Muscle of arm (tissue), 12 donors: ENCODE data around the gene ENPP3. TPM values are rescaled to one million over a fixed set of nuclear protein-coding genes. Genes with fewer than 3 reads are reported as not detected.

Experiments
- DNase-seq: peaks from one replicate; pipeline ENCODE4 v3.0.0-alpha.2; 2013
- polyA plus RNA-seq, 12 donors: library from polyadenylated mRNA; unstranded; fragments of 120-200 nt; gene quantifications; one replicate each; pipeline ENCODE4 v1.2.1, GENCODE V29; 2013; ENCODE audit not compliant: insufficient read length in 12 of 12

The ENPP3 gene
- polyA plus RNA-seq, 12 donors, result 0.15 to 0.94 (median 0.42) TPM; not detected in 2

DNA sequence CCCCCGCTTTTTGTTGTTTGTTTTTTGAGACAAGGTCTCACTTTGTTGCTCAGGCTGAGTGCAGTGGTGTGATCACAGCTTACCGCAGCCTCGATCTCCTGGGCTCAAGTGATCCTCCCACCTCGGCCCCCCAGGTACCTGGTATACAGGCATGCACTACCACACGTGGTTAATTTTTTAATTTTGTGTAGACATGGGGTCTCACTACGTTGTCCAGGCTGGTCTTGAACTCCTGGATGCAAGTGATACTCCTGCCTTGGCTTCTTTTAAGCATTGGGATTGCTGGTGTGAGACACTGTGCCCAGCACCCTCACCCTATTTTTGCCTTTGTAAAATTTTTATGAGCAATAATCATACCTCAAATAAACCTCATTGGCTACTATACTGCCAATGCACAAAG, 5.5 kb downstream of the ENPP3 start:
- no peak for DNase-seq

DNA sequence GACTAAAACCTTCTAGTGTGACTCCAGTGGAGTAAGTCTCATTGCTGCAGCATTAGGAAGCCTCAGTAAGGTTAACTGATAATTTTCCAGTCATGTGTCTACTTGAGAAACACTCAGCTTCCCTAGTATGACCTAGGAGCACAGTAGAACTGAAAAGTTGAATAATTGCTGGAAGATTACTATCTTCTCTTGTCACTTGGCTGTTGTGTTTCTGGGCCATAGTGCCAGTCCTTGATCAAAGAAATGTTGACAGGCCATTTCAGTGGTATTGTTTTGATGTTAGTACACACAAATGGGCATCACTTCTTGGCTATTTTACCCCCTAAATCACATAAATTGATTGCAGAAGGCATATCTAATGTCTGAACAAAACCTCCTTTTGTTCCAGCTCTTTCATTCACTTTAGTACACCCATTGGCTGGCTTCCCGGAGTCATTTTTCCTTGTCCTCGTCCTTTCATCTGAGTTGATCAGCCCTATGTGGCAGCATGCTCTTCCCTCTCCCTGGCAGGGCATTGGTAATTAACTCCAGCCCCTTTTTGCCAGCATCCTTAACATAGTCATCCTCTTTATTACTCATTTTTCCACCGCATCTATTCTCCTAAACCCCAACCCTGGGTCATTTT, 6.0 kb downstream of the ENPP3 start:
- DNase-seq, result no peak

GRCh38 chr6:131643855-131644460, 6.9 kb downstream of the ENPP3 start:
- no peak for DNase-seq

DNA sequence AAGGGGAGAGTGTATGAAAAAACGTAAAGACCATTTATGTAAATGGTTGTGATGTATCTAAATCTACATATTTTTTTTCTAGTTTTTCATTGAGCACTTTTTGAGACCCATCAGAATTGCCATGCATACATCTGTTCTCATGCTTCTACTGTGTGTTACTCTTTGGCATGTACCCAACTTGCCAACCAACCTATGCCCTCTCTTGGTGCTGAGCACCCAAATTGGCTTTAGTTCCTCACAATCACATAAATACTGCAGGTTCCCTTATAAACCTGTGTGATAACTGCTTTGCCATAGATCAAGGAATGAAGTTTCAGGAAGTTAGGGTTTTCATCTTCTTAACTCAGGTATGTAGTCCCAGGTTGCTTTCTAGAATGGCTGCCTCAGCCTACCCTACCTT, 7.8 kb downstream of the ENPP3 start:
- no peak for DNase-seq

DNA sequence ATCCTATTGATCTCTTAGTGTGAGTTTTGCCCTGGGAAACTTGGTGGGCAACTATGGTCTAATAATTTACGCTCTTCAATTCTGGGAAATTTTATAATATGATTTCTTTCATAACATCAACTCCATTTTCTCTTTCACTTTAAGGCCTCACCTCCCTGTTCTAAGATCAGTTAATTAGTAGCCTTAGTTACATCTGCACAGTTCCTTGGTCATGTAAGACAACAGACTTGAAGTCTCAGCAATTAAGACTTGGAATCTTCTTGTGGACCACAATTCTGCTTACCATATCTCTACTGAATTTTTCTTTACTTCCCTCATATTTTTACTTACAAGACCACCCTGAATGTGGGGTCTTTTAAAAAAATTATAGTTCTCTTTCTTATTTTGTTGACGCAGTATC, 8.7 kb downstream of the ENPP3 start:
- no peak for DNase-seq

DNA sequence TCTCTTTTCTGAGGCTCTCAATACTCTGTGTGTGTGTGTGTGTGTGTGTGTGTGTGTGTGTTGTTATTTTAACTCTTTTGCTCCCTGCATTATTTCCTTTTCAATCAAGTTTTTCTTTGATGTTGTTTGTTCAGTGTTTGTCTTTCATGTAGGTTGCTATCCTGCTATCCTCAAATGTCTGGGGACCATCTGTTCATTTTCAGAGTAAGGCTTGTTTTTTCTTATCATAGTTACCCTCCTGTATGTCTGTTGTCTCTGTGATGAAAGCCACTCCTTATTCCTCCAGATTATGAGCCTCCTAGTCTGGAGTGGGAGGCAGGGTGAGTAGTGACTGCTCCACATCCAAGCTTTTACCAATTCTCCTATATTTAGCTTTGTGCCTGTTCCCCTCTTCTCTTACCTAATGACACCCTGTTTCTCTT, 9.2 kb downstream of the ENPP3 start:
- DNase-seq, result no peak

GRCh38 chr6:131651782-131652181, 14.7 kb downstream of the ENPP3 start:
- DNase-seq, result no peak

DNA sequence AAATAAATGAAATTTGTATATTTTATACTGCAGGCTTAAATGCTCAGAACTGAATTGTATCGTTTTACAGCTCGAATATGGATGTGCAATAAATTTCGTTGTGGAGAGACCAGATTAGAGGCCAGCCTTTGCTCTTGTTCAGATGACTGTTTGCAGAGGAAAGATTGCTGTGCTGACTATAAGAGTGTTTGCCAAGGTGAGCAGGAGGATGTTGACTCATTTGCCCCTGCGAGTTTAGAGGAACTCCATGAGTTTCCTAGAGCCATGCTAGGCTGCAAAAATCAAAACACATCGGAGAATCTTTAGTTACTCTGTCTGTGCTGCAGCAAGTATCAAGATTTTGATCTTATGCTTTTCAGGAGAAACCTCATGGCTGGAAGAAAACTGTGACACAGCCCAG, 15.4 kb downstream of the ENPP3 start:
- DNase-seq, result no peak

- DNase-seq, result no peak
Observed at GRCh38 chr6:131654326-131654725, 17.2 kb downstream of the ENPP3 start.

DNA sequence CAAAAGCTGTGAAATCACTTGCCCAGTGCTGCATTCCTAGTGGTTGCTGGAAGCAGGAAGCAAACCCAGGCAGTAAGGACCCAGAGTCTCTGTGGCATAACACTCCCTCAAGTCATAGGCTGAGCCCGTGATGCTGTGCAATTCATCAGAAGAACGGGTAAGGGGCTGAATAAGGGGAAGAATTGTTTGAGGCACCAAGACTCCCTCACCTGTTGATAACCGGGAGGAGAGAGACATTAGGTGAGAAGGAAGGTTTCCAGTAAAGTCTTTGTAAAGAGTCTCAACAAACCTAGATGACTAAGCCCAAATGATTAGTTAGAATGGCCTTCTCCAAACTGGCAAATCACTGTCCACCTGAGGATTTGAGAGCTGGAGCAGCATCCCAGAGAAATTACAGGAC, 18.3 kb downstream of the ENPP3 start:
- DNase-seq, result no peak

- no peak for DNase-seq
Observed at GRCh38 chr6:131655951-131656350, 18.8 kb downstream of the ENPP3 start.

GRCh38 chr6:131656667-131657066, 19.6 kb downstream of the ENPP3 start:
- no peak for DNase-seq

DNA sequence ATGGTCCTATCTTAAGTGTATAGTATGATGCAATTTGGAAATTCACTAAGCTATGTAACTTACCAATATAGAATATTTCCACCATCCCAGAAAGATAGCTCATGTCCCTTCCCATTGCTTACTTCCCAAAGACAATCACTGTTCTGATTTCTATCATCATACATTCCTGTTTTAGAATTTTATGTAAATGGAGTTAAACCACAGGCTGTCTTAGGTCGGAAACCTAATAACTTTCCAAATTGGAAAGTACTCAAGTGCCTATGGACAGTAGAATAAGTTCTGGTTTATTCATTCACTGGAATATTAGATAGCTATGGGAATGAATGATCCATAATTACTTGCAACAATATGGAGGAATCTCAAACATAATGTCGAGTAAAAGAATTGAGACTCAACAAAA, 20.1 kb downstream of the ENPP3 start:
- no peak for DNase-seq

DNA sequence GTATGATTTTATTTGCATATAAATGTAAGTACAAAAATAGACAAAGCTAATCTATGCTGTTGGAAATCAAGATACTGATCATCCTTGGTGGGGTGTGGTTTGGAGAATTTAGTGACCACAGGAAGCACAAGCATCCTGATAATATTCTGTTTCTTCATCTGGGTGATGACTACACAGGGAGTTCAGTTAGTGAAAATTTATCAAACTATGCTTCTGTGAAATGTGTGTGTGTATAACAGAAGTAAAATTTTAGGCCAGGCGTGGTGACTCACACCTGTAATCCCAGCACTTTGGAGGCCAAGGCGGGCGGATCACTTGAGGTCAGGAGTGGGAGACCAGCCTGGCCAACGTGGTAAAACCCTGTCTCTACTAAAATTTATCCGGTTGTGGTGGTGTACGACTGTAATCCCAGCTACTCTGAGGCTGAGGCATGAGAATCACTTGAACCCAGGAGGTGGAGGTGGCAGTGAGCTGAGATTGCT, 20.6 kb downstream of the ENPP3 start:
- no peak for DNase-seq

DNA sequence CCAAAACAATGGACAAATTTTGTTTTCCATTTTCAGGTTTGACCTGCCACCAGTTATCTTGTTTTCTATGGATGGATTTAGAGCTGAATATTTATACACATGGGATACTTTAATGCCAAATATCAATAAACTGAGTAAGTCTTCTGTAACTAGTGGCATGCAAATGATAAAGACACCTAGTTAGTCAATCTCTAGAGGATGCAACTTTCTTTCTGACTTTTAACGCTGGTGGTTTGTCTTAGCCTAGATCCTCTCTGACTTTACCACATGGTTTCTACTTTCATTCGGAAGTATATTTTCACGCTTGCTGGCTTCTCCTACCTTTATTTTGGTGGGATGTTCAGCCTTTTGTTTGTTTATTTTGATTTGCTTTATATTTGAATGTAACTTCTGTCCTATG, 21.2 kb downstream of the ENPP3 start:
- DNase-seq, result no peak

DNA sequence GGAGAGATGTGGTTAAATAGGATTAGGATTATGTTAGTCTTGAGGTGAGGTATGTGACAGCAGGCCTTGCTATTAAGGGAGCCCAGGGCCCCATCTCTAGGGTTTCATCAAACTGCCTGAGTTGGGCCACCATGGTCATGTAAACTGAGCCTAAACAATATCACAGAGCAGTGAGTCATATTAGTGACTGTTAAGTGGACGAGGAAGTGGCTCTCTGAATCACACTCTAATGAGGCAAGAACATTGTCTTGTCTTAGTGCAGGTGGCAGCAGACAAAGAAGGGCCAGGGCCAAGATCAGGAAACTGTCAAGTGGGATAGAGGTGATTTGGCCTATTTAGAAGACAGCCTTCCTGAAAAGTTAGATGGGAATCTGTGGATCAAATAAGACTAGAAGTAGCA, 23.1 kb downstream of the ENPP3 start:
- no peak for DNase-seq

- DNase-seq, result no peak
Observed at GRCh38 chr6:131663578-131664165, 26.6 kb downstream of the ENPP3 start.

GRCh38 chr6:131669891-131670290, 32.8 kb downstream of the ENPP3 start:
- no peak for DNase-seq

GRCh38 chr6:131673184-131673583, 36.1 kb downstream of the ENPP3 start:
- no peak for DNase-seq

GRCh38 chr6:131678442-131678841, 41.3 kb downstream of the ENPP3 start:
- DNase-seq, result no peak

DNA sequence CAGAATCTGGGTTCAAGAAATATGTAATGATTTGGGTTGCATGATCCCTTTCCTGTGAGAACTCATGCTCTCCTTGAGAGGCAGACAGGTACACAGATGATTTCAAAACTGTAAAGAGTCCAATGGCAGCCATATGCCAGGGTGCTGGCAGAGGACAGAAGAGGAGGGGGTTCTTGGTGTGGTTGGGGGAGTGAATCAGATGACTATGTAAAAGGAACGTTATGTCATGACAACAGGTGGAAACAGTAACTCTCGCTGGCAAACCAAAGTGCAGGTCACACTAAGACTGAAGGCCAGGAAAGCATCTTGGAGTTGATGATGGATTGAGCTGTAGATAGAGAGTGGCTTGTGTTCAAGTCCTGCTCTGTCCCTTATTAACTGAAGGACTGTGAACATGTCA, 43.8 kb downstream of the ENPP3 start:
- DNase-seq, result no peak

DNA sequence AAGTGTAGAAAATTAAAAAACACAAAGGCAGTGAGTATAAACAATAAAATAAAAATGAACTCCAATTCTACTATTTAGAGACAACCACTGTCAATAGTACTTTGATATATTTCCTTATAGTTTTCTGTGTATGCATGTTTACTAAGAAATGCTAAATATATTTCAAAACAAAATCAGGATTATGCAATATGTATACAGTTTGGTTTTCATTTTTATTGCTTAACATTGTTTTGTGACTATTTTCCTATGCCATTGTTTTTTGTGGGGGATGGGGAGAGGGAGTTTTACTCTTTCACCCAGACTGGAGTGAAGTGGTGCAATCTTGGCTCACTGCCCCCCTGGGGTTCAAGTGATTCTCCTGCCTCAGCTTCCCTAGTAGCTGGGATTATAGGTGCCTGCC, 44.5 kb downstream of the ENPP3 start:
- DNase-seq, result no peak

GRCh38 chr6:131682442-131682841, 45.3 kb downstream of the ENPP3 start:
- DNase-seq, result no peak

GRCh38 chr6:131683479-131683878, 46.4 kb downstream of the ENPP3 start:
- no peak for DNase-seq
